HG03135 (cell line): ENCODE results near the gene SORCS2.

Experiments
- ATAC-seq: cut with Tn5 transposase; IDR thresholded peaks from one replicate; pipeline ENCODE4 v1.9.1; 2021; ENCODE audit warnings: mild to moderate bottlenecking, moderate library complexity; ENCODE audit not compliant: unreplicated experiment

SORCS2 gene

DNA sequence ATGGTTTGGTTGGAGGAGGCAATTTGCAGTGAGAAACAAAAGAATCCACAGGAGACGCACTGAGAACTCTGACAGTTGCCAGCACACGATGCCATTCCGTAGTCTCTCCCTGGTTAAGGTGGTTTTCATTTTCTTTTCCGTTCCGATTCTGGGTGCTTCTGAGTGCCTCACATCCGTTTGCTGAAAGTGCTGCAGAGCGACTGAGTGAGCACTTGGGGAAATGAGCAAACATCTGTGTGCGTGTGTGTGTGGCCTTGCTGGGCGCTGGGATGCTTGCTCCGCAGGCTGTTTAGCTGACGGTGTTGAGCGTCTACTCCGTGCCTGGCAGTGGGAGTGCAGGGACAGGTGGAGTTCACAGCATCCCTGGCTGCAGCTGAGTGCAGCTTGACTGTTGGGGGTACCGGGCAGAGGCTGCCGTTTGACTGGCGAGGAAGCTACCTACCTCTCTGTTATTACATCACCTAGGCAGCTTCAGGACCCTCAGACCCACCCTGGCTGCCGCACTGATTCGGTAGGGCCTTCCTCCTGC is 49.3 kb downstream of the SORCS2 start:
- no peak for ATAC-seq

DNA sequence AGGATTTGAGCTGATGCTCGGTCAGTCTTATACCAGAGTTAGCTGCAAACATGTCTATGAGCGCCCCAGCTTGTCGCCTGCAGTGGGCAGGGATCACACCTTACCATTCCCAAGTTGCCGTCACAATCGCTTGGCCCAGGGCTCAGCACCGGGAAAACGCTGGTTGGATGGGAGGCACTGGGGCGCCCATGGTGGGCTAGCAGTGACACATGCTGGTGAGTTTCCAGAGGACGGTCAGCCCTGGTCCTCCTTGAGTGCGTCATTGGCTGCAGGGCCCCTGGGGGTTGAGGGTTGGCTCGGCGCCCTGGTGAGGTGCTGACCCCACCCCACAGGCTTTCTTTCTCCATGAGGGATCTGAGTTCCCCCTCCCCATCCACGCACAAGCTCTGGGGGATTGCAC is 50.4 kb downstream of the SORCS2 start:
- ATAC-seq, result no peak

- ATAC-seq, result no peak
Measured at GRCh38 chr4:7243609-7244330, 51.4 kb downstream of the SORCS2 start.

- ATAC-seq, result no peak
Measured at GRCh38 chr4:7244331-7244665, 52.0 kb downstream of the SORCS2 start.

GRCh38 chr4:7244751-7245320 is 52.5 kb downstream of the SORCS2 start:
- ATAC-seq, result no peak

DNA sequence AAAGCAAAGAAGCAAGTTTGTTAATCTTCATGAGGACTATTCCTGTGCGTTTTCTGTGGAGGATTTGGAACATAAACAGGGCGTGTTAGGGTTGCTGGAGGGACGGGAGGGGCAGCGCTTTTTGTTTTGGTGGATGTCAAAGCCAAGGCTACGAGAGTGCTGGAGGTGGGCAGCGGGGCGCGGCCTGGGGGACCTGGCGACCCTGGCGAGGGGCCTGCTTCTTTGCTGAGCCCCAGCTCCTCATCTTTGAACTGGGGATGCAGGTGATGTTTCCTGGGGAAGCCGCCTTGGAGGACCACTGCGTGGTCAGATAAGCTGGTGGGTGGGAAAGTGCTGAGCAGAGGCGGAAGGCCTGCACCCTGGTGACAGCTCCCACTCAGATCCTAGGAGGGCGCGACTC is 55.2 kb downstream of the SORCS2 start:
- ATAC-seq, result no peak

DNA sequence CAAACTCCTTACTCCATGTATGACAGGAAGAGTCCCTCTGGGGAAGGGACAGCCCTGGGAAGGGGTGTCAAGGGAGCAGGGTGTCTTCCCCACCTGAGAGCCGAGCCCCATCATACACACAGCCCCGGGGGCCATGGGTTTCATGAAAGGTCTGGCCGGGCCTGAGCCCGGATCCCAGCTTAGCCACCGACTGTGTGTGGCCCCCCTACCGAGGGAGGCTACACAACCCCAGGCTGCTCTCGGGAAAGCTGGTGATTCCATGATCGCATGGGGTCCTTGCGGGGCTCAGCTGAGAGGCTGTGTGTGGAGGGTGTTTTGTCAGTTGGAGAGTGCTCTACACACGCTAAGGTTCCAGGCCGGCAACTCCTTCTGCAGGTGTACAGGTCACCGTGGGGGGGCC is 55.6 kb downstream of the SORCS2 start:
- no peak for ATAC-seq

DNA sequence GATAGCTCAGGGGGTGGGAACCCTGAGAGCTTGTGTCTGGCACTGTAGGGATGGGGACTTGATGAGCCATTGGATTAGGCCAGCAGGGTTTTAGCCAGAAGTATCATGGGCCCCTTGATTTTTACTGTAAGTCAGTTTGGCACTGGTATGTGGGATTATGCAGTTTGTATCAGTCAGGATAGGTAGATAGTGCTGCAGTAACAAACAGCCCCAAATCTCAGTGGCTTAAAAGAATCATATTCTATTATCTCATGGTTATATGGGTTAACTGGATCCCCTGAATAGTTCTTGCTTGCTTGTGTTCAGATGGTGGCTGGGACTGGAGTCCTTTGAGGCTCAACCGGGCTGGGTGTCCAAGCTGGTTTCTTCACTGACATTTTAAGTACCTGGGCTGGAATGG is 56.5 kb downstream of the SORCS2 start:
- no peak for ATAC-seq

DNA sequence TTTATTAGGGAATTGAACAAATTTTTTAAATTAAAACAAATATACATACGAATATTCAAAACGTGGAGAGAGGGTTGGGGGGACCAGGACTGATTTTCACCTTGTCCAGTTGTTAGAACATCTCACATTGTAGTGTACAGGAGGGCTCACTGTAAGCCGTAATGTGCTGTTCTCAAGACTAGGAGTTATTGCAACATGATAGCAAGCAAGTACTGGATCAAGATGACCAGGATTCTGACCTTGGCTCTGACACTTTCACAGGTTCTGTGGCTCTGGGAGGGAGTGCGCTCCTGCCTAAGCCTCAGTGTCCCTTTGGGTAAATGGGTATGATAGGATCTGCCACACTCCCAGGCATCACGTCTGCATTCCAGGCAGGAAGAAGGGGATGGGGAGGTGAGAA is 59.0 kb downstream of the SORCS2 start:
- ATAC-seq, result no peak

- ATAC-seq, result no peak
Measured at GRCh38 chr4:7252051-7252450, 59.7 kb downstream of the SORCS2 start.

DNA sequence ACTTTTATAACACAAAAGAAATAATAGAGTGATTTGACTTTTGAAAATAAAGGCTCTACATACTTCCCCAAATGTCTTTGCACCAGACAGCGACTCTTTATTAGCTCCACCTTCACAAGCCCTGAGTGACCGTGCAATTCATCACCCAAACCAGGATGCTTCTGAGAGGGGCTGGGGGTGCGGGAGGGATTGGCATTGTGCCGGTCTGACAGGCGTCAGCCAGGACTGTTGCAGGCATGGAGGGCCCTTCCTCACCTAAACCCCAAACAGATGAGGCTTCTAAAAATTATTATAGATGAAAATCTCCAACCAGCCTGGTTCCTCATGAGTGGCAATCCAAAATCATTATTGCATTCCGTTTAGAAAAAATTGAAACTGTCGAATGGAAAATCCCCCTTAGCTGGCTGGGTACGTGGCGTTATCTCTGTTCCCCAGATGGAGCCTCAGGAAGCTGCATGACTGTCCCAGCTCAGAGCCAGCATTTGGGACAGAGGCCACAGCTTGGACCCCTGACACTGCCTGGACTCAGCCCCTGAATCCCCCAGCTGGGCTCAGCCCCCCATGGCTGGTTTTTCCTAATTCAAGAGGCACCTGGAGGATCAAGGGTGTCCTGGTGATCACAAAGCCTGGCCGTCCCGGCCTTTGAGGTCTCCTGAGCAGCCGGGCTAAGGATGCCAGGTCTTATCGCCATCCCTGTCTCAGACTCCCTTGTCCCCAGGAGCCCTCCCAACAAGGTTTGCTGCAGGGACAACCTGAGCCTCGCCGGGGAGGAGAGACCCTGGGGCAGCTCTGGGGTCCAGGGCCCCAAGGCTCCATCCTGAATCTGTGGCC is 60.4 kb downstream of the SORCS2 start:
- ATAC-seq, result no peak

GRCh38 chr4:7253341-7253700 is 61.0 kb downstream of the SORCS2 start:
- ATAC-seq, result no peak

GRCh38 chr4:7253837-7254236 is 61.5 kb downstream of the SORCS2 start:
- ATAC-seq, result no peak

GRCh38 chr4:7254736-7255487 is 62.6 kb downstream of the SORCS2 start:
- ATAC-seq, result peak; percentile 78

DNA sequence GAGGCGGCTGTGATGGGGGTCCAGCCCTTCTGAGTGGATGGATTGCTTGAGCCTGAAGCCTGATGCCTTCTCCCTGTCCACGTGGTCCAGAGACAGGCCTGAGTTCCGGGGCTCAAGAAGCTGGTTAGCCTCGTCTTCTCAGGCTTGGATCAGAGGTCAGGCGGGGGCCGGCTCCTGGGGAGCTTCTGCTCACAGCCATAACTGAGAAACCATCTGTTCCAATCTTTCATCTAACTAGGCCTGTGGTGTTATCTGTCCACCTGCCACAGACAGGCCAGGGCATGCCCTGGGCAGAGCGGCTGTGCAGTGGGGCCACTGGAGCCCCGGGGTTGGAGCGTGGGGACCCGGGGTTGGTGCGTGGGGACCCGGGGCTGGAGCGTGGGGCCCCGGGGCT is 63.1 kb downstream of the SORCS2 start:
- no peak for ATAC-seq

DNA sequence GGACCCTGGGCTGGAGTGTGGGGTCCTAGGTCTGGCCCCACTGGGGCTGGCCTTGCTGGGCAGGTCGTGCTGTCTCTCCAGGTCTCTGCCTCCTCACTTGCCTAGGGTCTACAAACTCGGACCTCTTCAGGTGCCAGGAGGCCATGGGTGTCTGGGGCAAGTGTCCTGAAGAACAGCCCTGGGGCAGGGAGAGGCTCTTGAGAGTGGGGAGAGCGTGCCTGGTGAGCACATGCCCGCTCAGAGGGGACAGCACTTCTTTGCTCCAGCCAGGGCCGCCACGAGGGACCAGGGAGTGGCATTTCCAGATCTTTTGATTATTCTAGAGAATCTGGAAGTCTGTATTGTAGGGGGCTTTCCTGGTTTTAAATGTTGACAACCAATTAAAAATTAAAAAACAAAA is 63.7 kb downstream of the SORCS2 start:
- no peak for ATAC-seq

- no peak for ATAC-seq
Measured at GRCh38 chr4:7256984-7257810, 64.9 kb downstream of the SORCS2 start.

DNA sequence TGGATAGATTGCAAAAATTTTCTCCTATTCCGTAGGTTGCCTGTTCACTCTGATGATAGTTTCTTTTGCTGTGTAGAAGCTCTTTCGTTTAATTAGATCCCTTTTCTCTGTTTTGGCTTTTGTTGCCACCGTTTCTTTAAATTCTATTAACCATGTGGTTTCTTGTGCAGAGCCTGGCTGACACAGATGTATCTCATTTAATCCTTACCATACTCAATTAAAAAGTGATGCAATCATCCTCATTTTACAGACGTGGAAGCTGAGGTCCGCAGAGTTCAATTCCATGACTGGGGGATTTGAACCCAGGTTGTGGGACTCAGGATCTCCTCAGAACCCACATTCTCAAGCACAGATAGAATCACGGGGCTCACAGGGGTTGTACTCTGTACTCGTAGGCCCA is 66.7 kb downstream of the SORCS2 start:
- ATAC-seq, result no peak

GRCh38 chr4:7260569-7260968 is 68.2 kb downstream of the SORCS2 start:
- no peak for ATAC-seq

DNA sequence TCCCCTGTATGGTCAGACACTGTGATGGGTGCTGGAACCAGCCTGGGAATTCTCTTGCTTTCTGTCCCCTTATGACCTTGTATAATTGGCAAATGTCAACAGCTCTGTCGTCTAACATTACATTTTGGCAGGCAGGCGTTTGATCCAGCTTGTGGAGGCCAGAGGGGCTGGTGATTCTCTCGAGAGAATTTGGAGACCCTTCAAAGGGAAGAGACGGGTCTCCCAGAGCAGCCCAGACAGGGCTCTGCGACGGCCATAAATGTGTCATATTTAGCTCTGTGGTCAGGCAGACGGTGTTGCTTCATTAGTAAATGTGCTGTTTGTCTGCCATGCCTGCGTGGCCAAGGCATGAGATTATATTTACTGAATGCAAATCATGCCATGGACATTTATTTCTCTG is 68.7 kb downstream of the SORCS2 start:
- no peak for ATAC-seq
